GM12878 (cell line): ENCODE results near the gene LDLRAD4. TPM values are rescaled to one million over a fixed set of nuclear protein-coding genes. Genes with fewer than 3 reads are reported as not detected.

Source experiments
- ATAC-seq: fragments of 200-7000 bp; cut with Tn5 transposase; 3 replicates; pipeline ENCODE4 v1.9.1; 2020; ENCODE audit warnings: mild to moderate bottlenecking, moderate library complexity
- BruUV-seq: library from RNA; stranded (reverse); fragments of 400-500 nt; replicated peaks from 2 replicates; lab custom pipeline; 2021; lab: Mats Ljungman, UMichigan
- CTCF ChIA-PET: fragments of 300-600 bp; sonication (Branson Sonifier 250); formaldehyde crosslinking; extraction: SDS; loops from one replicate; lab custom pipeline; 2021; ENCODE audit warnings: inconsistent platforms; lab: Yijun Ruan, JAX
- POLR2A ChIA-PET: fragments of 350-600 bp; formaldehyde crosslinking; extraction: SDS; loops from one replicate; lab custom pipeline; 2021; ENCODE audit warnings: inconsistent platforms; lab: Charles Lee
- RAD21 ChIA-PET: fragments of 300-600 bp; sonication (Branson Sonifier 250); formaldehyde crosslinking; loops from one replicate; lab custom pipeline; 2023; ENCODE audit warnings: antibody characterized with exemption; ENCODE audit not compliant: unreplicated experiment; lab: Charles Lee
- SMC1A ChIA-PET: fragments of 300-600 bp; sonication (Branson Sonifier 250); formaldehyde crosslinking; loops from one replicate; lab custom pipeline; 2023; ENCODE audit not compliant: unreplicated experiment, uncharacterized antibody; lab: Charles Lee
- DNase-seq: peaks from one replicate; pipeline ENCODE4 v3.0.0-alpha.2; 2011; ENCODE audit warnings: low read depth, low spot score
- FAIRE-seq: peaks from 3 replicates; lab custom pipeline; 2011; peaks lifted over from hg19 to GRCh38; lab: Jason Lieb, UNC
- H2AFZ ChIP-seq: 2 replicates; pipeline ENCODE4 v1.6.0; 2011; ENCODE audit warnings: low read depth, low read length, control low read depth; ENCODE audit not compliant: control insufficient read depth
- H3K27ac ChIP-seq: 2 replicates; pipeline ENCODE4 v1.5.1; 2011; ENCODE audit warnings: control low read depth; ENCODE audit not compliant: control insufficient read depth, insufficient read depth
- H3K27me3 ChIP-seq, 2 experiments: replicated peaks in 1 of 2; 2 replicates each; pipeline versions ENCODE4 v1.6.0 to v1.6.1; 2011; ENCODE audit warnings: low read length in 1 of 2; ENCODE audit not compliant: control insufficient read depth in 2 of 2, insufficient read depth in 2 of 2
- H3K36me3 ChIP-seq, 2 experiments: 2 replicates each; pipeline ENCODE4 v1.5.1; 2011; ENCODE audit warnings: low read length in 1 of 2; ENCODE audit not compliant: control insufficient read depth in 2 of 2, insufficient read depth in 2 of 2
- H3K4me1 ChIP-seq: 2 replicates; pipeline ENCODE4 v1.6.1; 2011; ENCODE audit warnings: mild to moderate bottlenecking, low read length, moderate library complexity, mixed read lengths; ENCODE audit not compliant: control insufficient read depth, insufficient read depth
- H3K4me2 ChIP-seq: 2 replicates; pipeline ENCODE4 v1.6.0; 2011; ENCODE audit warnings: control low read depth; ENCODE audit not compliant: control insufficient read depth, insufficient read depth
- H3K4me3 ChIP-seq: fragments of 200-600 bp; sonication (generic); 2 replicates; pipeline ENCODE4 v1.5.1; 2016
- H3K79me2 ChIP-seq: 2 replicates; pipeline ENCODE4 v1.6.0; 2011; ENCODE audit warnings: low read length; ENCODE audit not compliant: control insufficient read depth, insufficient read depth
- H3K9ac ChIP-seq: 2 replicates; pipeline ENCODE4 v1.8.0; 2011; ENCODE audit warnings: low read length, control low read depth, mixed read lengths; ENCODE audit not compliant: control insufficient read depth, insufficient read depth
- H3K9me3 ChIP-seq: replicated peaks from 3 replicates; pipeline ENCODE4 v1.5.1; 2011; ENCODE audit warnings: mild to moderate bottlenecking, low read length; ENCODE audit not compliant: control insufficient read depth, insufficient read depth
- H4K20me1 ChIP-seq: 2 replicates; pipeline ENCODE4 v1.6.0; 2011; ENCODE audit not compliant: control insufficient read depth, insufficient read depth
- CREB1 ChIP-seq: IDR thresholded peaks from 2 replicates; pipeline ENCODE4 v1.6.1; 2012; ENCODE audit warnings: low read depth, mild to moderate bottlenecking, inconsistent platforms
- EGR1 ChIP-seq, 2 experiments: IDR thresholded peaks; 1 replicate in 1 of 2; 2 replicates in 1 of 2; pipeline ENCODE4 v1.6.1; 2011 to 2012; ENCODE audit warnings: low read depth in 2 of 2, low read length in 2 of 2, borderline replicate concordance in 1 of 2, mild to moderate bottlenecking in 1 of 2, moderate library complexity in 1 of 2
- ETV6 ChIP-seq, 2 experiments: fragments of 450-650 bp in 1 of 2; IDR thresholded peaks in 1 of 2; conservative IDR thresholded peaks in 1 of 2; 2 replicates each; pipeline ENCODE4 v1.6.1; 2014; ENCODE audit warnings: antibody characterized with exemption in 1 of 2, borderline replicate concordance in 1 of 2, low read depth in 1 of 2, mild to moderate bottlenecking in 1 of 2, moderate library complexity in 1 of 2
- HDGF ChIP-seq: fragments of 450-650 bp; IDR thresholded peaks from 2 replicates; pipeline ENCODE4 v1.6.1; 2016; ENCODE audit warnings: antibody characterized with exemption
- LARP7 ChIP-seq: fragments of 450-650 bp; IDR thresholded peaks from 2 replicates; pipeline ENCODE4 v1.6.1; 2017; ENCODE audit warnings: mild to moderate bottlenecking
- MEF2A ChIP-seq: IDR thresholded peaks from 2 replicates; pipeline ENCODE4 v1.6.1; 2011; ENCODE audit warnings: low read depth, mild to moderate bottlenecking, low read length, moderate library complexity; ENCODE audit not compliant: insufficient read depth
- MYC ChIP-seq: IDR thresholded peaks from 2 replicates; pipeline ENCODE4 v1.6.1; 2011; ENCODE audit warnings: mild to moderate bottlenecking, low read length, moderate library complexity, inconsistent platforms; ENCODE audit not compliant: insufficient read depth, insufficient replicate concordance, insufficient read length, severe bottlenecking
- NFXL1 ChIP-seq: fragments of 450-650 bp; IDR thresholded peaks from 2 replicates; pipeline ENCODE4 v1.6.1; 2017; ENCODE audit warnings: antibody characterized with exemption, mild to moderate bottlenecking, borderline replicate concordance
- NR2C1 ChIP-seq: fragments of 450-650 bp; IDR thresholded peaks from 2 replicates; pipeline ENCODE4 v1.6.1; 2017; ENCODE audit warnings: antibody characterized with exemption, mild to moderate bottlenecking, moderate library complexity
- SREBF2 ChIP-seq: IDR thresholded peaks from 2 replicates; pipeline ENCODE4 v1.6.1; 2012; ENCODE audit warnings: mild to moderate bottlenecking, low read length
- SUZ12 ChIP-seq: fragments of 200-600 bp; sonication (generic); IDR thresholded peaks from one replicate; pipeline ENCODE4 v1.6.1; 2018; ENCODE audit warnings: antibody characterized with exemption, mild to moderate bottlenecking; ENCODE audit not compliant: unreplicated experiment
- TBL1XR1 ChIP-seq: IDR thresholded peaks from 2 replicates; pipeline ENCODE4 v1.6.1; 2012; ENCODE audit warnings: low read depth, low read length, improper control_type of control experiment
- ZSCAN29 ChIP-seq: fragments of 450-650 bp; IDR thresholded peaks from 2 replicates; pipeline ENCODE4 v1.6.1; 2017; ENCODE audit warnings: mild to moderate bottlenecking, moderate library complexity
- ZZZ3 ChIP-seq: IDR thresholded peaks from 2 replicates; pipeline ENCODE4 v1.6.1; 2011; ENCODE audit warnings: low read depth; ENCODE audit not compliant: control insufficient read depth, insufficient read length
- WGBS: methylation state at CpG from one replicate; pipeline ENCODE4 v1.1.6; 2016; ENCODE audit warnings: low lambda C conversion rate; ENCODE audit not compliant: insufficient replicate concordance, insufficient coverage; ENCODE audit errors: missing lambda C conversion rate; 5-methylcytosine and 5-hydroxymethylcytosine counted together
- in situ Hi-C: fragments of 300-500 bp; cut with MboI; formaldehyde crosslinking; loops from 9 replicates; pipeline ENCODE4 v1.14.3; 2018; ENCODE audit warnings: mixed read lengths
- intact Hi-C: fragments of 100-400 bp; cut with micrococcal nuclease; formaldehyde crosslinking; loops from one replicate; pipeline ENCODE4 v1.14.2; 2022; ENCODE audit not compliant: unreplicated experiment
- polyA plus RNA-seq, 11 experiments: library from polyadenylated mRNA; depleted of rRNA in 4 of 11; unstranded in 6 of 11; stranded (reverse) in 5 of 11; fragments of >200 nt; fragmentation: Nextera tagmentation in 4 of 11; fragmentation: Illumina TruSeq in 1 of 11; extraction: Ambion mirVana in 4 of 11; extraction: Trizol in 1 of 11; gene quantifications; 1 replicate in 1 of 11; 2 replicates in 10 of 11; pipeline versions ENCODE4 v1.2.1 to v1.2.3, GENCODE V29; 2011 to 2016; ENCODE audit warnings: inconsistent platforms in 2 of 11, missing spikeins in 2 of 11, low read depth in 1 of 11
- total RNA-seq, 4 experiments: library from RNA; depleted of rRNA in 3 of 4; stranded (reverse); fragments of >200 nt in 3 of 4; fragmentation: Illumina TruSeq in 1 of 4; extraction: Trizol in 1 of 4; gene quantifications; 2 replicates each; pipeline versions ENCODE4 v1.2.1 to v1.2.3, GENCODE V29; 2013 to 2021
- TF ChIP-seq, protein P1 (sequence below): fragments of 450-650 bp; conservative IDR thresholded peaks from 2 replicates; pipeline ENCODE4 v1.6.1; 2017; ENCODE audit warnings: mild to moderate bottlenecking, moderate library complexity

The LDLRAD4 gene
- total and polyA plus RNA-seq, 10 of the 15 experiments (the other 5 are each of a cell fraction or from before 2014, with no cell fraction given), result 2.7 to 16.8 (median 11.2) TPM

DNA sequence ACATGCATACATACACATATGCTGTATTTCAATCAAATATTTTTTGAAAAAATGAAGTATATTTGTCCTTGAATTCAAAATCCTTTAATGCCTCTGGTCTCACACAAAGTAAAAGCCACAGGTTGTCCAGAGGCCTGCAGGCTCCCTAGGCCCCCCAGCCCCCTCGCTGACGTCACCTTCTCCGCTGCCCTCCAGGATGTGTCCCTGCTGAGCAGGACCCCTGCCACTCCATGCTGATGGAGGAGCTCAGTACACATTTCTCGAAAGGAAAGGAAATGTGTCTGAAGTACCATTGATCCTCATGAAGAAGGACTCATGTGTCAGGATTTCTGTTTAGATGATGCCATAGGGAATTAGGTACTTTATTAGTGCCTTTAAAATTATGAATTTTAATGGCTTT is 212.1 kb downstream of the LDLRAD4 start (continued):
- TF ChIP-seq, protein P1, sequence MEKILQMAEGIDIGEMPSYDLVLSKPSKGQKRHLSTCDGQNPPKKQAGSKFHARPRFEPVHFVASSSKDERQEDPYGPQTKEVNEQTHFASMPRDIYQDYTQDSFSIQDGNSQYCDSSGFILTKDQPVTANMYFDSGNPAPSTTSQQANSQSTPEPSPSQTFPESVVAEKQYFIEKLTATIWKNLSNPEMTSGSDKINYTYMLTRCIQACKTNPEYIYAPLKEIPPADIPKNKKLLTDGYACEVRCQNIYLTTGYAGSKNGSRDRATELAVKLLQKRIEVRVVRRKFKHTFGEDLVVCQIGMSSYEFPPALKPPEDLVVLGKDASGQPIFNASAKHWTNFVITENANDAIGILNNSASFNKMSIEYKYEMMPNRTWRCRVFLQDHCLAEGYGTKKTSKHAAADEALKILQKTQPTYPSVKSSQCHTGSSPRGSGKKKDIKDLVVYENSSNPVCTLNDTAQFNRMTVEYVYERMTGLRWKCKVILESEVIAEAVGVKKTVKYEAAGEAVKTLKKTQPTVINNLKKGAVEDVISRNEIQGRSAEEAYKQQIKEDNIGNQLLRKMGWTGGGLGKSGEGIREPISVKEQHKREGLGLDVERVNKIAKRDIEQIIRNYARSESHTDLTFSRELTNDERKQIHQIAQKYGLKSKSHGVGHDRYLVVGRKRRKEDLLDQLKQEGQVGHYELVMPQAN, result no peak
- TF ChIP-seq CREB1, result no peak
- no peak for TF ChIP-seq MYC
- TF ChIP-seq NR2C1, result no peak
- no peak for TF ChIP-seq NFXL1
- no peak for TF ChIP-seq ZSCAN29
- no peak for TF ChIP-seq ZZZ3
- TF ChIP-seq, all 136 proteins: peak for 0

DNA sequence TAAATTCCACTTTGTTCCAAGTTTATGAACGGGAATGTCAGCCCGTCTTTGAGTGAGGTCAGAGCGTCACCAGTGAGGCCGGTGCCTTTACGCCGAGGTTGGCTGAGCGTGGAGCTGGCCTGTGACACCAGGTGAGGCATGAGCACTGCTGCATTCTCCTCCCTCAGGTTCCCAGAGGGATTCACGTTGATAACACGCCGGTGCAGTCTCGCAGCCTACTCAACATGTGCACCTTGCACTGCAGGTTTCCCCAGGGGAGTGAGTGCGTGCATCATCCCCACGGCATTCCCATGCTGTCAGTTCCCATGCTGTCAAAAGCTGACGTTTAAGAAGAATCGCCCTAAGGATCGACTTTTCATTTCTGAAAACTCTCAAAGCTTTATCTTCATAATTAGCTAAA is 213.3 kb downstream of the LDLRAD4 start:
- 43% methylated on average over 16 of the region's 16 CpGs for WGBS
- Histone ChIP-seq H3K36me3 (no peaks in the 10 kb centered on the region), H3K9ac (no peak overlapping the region), H3K27ac (no peak overlapping the region), H4K20me1 (no peaks in the 10 kb centered on the region), H3K4me2 (no peak overlapping the region), H3K4me1 (no peaks in the 10 kb centered on the region)
- ATAC-seq (no peak), FAIRE-seq (no peak)
- in situ Hi-C loops, result no loop called here
- BruUV-seq, result no TSS peak
- SMC1A ChIA-PET, result no interaction called here
- TF ChIP-seq HDGF (no peak), EGR1 (IDR thresholded peaks at IDR 0.05; ENCODE audit: borderline replicate concordance in 1 of 2, low read depth in 2 of 2, low read length in 2 of 2) (no peak), TBL1XR1 (no peak), ETV6 (conservative IDR thresholded peaks at IDR 0.05 in 1 of 2, IDR thresholded peaks at IDR 0.05 in 1 of 2; ENCODE audit: borderline replicate concordance in 1 of 2, low read depth in 1 of 2) (no peak), SUZ12 (no peak), LARP7 (no peak), MEF2A (no peak), SREBF2 (no peak)
- TF ChIP-seq, all 136 proteins: peak for 0
- CTCF ChIA-PET, result no interaction called here
- no peak overlapping the region for H2AFZ ChIP-seq
- POLR2A ChIA-PET, result no interaction called here
- H3K4me3 ChIP-seq, result no peak overlapping the region
- intact Hi-C loops, result no loop called here
- no peaks in the 10 kb centered on the region for H3K9me3 ChIP-seq
- RAD21 ChIA-PET, result no interaction called here
- no peak for DNase-seq
- H3K27me3 ChIP-seq, result peaks cover 0 to 2% of the 10 kb centered on the region in 2 experiments
- H3K79me2 ChIP-seq, result no peaks in the 10 kb centered on the region
